ENCODE data around the gene UAP1L1. TPM values are rescaled to one million over a fixed set of nuclear protein-coding genes. Genes with fewer than 3 reads are reported as not detected.

Gene UAP1L1
- total and polyA plus RNA-seq, 9 of the 15 experiments (the other 6 are each of a cell fraction or from before 2014, with no cell fraction given) = 0.20 to 8.6 (median 3.7) TPM

- TF ChIP-seq KLF10 (CRISPR knock-in tag; IDR thresholded peaks at IDR 0.05) (no peak), ZNF695 (CRISPR knock-in tag; IDR thresholded peaks at IDR 0.05) (no peak), ZFP91 (CRISPR knock-in tag; IDR thresholded peaks at IDR 0.05) (no peak), PHF20 (IDR thresholded peaks at IDR 0.05; ENCODE audit: partially characterized antibody) (no peak), CREB1 (IDR thresholded peaks at IDR 0.05) (no peak), CREB1 (CRISPR knock-in tag; IDR thresholded peaks at IDR 0.05) (no peak), STAT5B (CRISPR knock-in tag; IDR thresholded peaks at IDR 0.05) (no peak), MTA3 (IDR thresholded peaks at IDR 0.05; ENCODE audit: borderline replicate concordance) (no peak), ELF4 (CRISPR knock-in tag; IDR thresholded peaks at IDR 0.05) (0 out of 2 replicates have a peak, but pooled peaks have one; percentile 20), ETV5 (CRISPR knock-in tag; IDR thresholded peaks at IDR 0.05; ENCODE audit: low read depth) (no peak), TCF3 (CRISPR knock-in tag; IDR thresholded peaks at IDR 0.05) (no peak), COPS2 (conservative IDR thresholded peaks at IDR 0.05) (no peak), ZNF12 (CRISPR knock-in tag; IDR thresholded peaks at IDR 0.05) (no peak; the same call in 1 of the 2 replicates), MCM7 (IDR thresholded peaks at IDR 0.05) (no peak), XRCC5 (IDR thresholded peaks at IDR 0.05; ENCODE audit: low read depth, low read length) (no peak), RBFOX2 (IDR thresholded peaks at IDR 0.05; ENCODE audit: low read depth, low read length) (no peak), ZNF121 (CRISPR knock-in tag; conservative IDR thresholded peaks at IDR 0.05) (no peak), PRPF4 (IDR thresholded peaks at IDR 0.05; ENCODE audit: insufficient read depth, low read depth, low read length, poor library complexity, severe bottlenecking) (no peak), GTF2B (IDR thresholded peaks at IDR 0.05; ENCODE audit: extremely low read depth, insufficient read length) (no peak), HMBOX1 (IDR thresholded peaks at IDR 0.05) (no peak), RBM14 (IDR thresholded peaks at IDR 0.05; ENCODE audit: borderline replicate concordance, insufficient read depth, low read depth, low read length) (no peak), TAF9B (IDR thresholded peaks at IDR 0.05; ENCODE audit: partially characterized antibody) (no peak), MAFF (IDR thresholded peaks at IDR 0.05; ENCODE audit: low read length) (no peak), ZNF592 (IDR thresholded peaks at IDR 0.05) (peak; percentile 85)
Measured at GRCh38 chr9:137085920-137086530, 8.7 kb downstream of the UAP1L1 start (continued).

Data from K562 (cell line).